MM.1S (cell line): ENCODE results near the gene TMPRSS6.

ENCODE experiments used
- DNase-seq: peaks from one replicate; pipeline ENCODE4 v3.0.0-alpha.2; 2015
- H2AFZ ChIP-seq: fragments of 300-600 bp; sonication (generic); 2 replicates; pipeline ENCODE4 v1.6.0; 2016; ENCODE audit warnings: antibody characterized with exemption, low read length
- H3F3A ChIP-seq: fragments of 300-600 bp; sonication (generic); 2 replicates; pipeline ENCODE4 v1.6.1; 2016; ENCODE audit warnings: mild to moderate bottlenecking, antibody characterized with exemption, low read length, moderate library complexity, mixed read lengths; ENCODE audit not compliant: insufficient read depth
- H3K27ac ChIP-seq: fragments of 300-600 bp; sonication (generic); 2 replicates; pipeline ENCODE4 v1.5.1; 2016; ENCODE audit warnings: mild to moderate bottlenecking, low read length
- H3K27me3 ChIP-seq: fragments of 300-600 bp; sonication (generic); replicated peaks from 2 replicates; pipeline ENCODE4 v1.6.0; 2016; ENCODE audit warnings: low read length; ENCODE audit not compliant: insufficient read depth
- H3K36me3 ChIP-seq: fragments of 300-600 bp; sonication (generic); replicated peaks from 2 replicates; pipeline ENCODE4 v1.6.1; 2016; ENCODE audit warnings: mild to moderate bottlenecking, low read length, mixed read lengths; ENCODE audit not compliant: insufficient read depth
- H3K4me1 ChIP-seq: fragments of 300-600 bp; sonication (generic); 2 replicates; pipeline ENCODE4 v1.6.1; 2016; ENCODE audit warnings: low read length, mixed read lengths
- H3K4me2 ChIP-seq: fragments of 300-600 bp; sonication (generic); 2 replicates; pipeline ENCODE4 v1.6.0; 2016; ENCODE audit warnings: low read depth, low read length
- H3K4me3 ChIP-seq: fragments of 300-600 bp; sonication (generic); 2 replicates; pipeline ENCODE4 v1.5.1; 2016; ENCODE audit warnings: low read length, mixed read lengths
- H3K79me2 ChIP-seq: fragments of 300-600 bp; sonication (generic); 2 replicates; pipeline ENCODE4 v1.6.1; 2016; ENCODE audit warnings: mixed run types, low read length, mixed read lengths
- H3K9ac ChIP-seq: fragments of 300-600 bp; sonication (generic); 2 replicates; pipeline ENCODE4 v1.6.1; 2016; ENCODE audit warnings: low read length, mixed read lengths
- H3K9me2 ChIP-seq: fragments of 300-600 bp; sonication (generic); replicated peaks from 2 replicates; pipeline ENCODE4 v1.6.1; 2016; ENCODE audit warnings: mild to moderate bottlenecking, low read length, mixed read lengths; ENCODE audit not compliant: insufficient read depth
- H3K9me3 ChIP-seq: fragments of 300-600 bp; sonication (generic); replicated peaks from 2 replicates; pipeline ENCODE4 v1.6.1; 2016; ENCODE audit warnings: mild to moderate bottlenecking, low read length, mixed read lengths; ENCODE audit not compliant: insufficient read depth
- H4K20me1 ChIP-seq: fragments of 300-600 bp; sonication (generic); 2 replicates; pipeline ENCODE4 v1.6.1; 2016; ENCODE audit warnings: mild to moderate bottlenecking, low read length, moderate library complexity, mixed read lengths; ENCODE audit not compliant: insufficient read depth
- CTCF ChIP-seq: fragments of 300-600 bp; sonication (generic); IDR thresholded peaks from 2 replicates; pipeline ENCODE4 v1.5.1; 2016; ENCODE audit warnings: antibody characterized with exemption, low read length, mixed read lengths
- EZH2 ChIP-seq: fragments of 300-600 bp; sonication (generic); optimal IDR thresholded peaks from 2 replicates; pipeline ENCODE3; 2017; ENCODE audit warnings: low read depth, mild to moderate bottlenecking, antibody characterized with exemption, low read length, mixed read lengths
- EZH2phosphoT487 ChIP-seq: fragments of 300-600 bp; sonication (generic); IDR thresholded peaks from 2 replicates; pipeline ENCODE4 v1.6.1; 2018; ENCODE audit warnings: antibody characterized with exemption, low read length

The TMPRSS6 gene

GRCh38 chr22:37018086-37018814 is 91.3 kb downstream of the TMPRSS6 start:
- no peaks in the 10 kb centered on the region for H3K27me3 ChIP-seq
- H3K4me3 ChIP-seq: peak overlapping the region; percentile 84
- H3K9me3 ChIP-seq: no peaks in the 10 kb centered on the region
- H3F3A ChIP-seq: no peaks in the 10 kb centered on the region
- no peaks in the 10 kb centered on the region for H3K9me2 ChIP-seq
- DNase-seq: no peak
- H3K36me3 ChIP-seq: no peaks in the 10 kb centered on the region
- peak overlapping the region; percentile 82; the same call in 1 of the 2 replicates for H2AFZ ChIP-seq
- no peaks in the 10 kb centered on the region for H4K20me1 ChIP-seq
- no peaks in the 10 kb centered on the region for H3K4me1 ChIP-seq
- TF ChIP-seq EZH2phosphoT487 (no peak), EZH2 (no peak), CTCF (no peak)
- peak overlapping the region; percentile 87 for H3K4me2 ChIP-seq
- H3K27ac ChIP-seq: no peak overlapping the region
- peaks cover 9% of the 10 kb centered on the region; the same call in 1 of the 2 replicates for H3K79me2 ChIP-seq
- H3K9ac ChIP-seq: no peak overlapping the region; the same call in 1 of the 2 replicates

- Histone ChIP-seq H3K27ac (no peak overlapping the region), H3K9ac (no peak overlapping the region), H3F3A (no peaks in the 10 kb centered on the region), H3K79me2 (peaks cover 9% of the 10 kb centered on the region; the same call in 1 of the 2 replicates), H3K36me3 (no peaks in the 10 kb centered on the region), H3K4me3 (no peak overlapping the region), H3K4me2 (no peak overlapping the region), H3K4me1 (no peaks in the 10 kb centered on the region), H3K9me2 (no peaks in the 10 kb centered on the region), H3K9me3 (no peaks in the 10 kb centered on the region), H4K20me1 (no peaks in the 10 kb centered on the region), H2AFZ (no peak overlapping the region), H3K27me3 (no peaks in the 10 kb centered on the region)
- no peak for DNase-seq
- TF ChIP-seq EZH2 (no peak), EZH2phosphoT487 (no peak), CTCF (no peak)
Observed at GRCh38 chr22:37017356-37017755, 92.2 kb downstream of the TMPRSS6 start.

GRCh38 chr22:37016134-37016910 is 93.2 kb downstream of the TMPRSS6 start:
- no peak overlapping the region for H3K27ac ChIP-seq
- no peaks in the 10 kb centered on the region for H3K9me3 ChIP-seq
- peaks cover 9% of the 10 kb centered on the region; the same call in 1 of the 2 replicates for H3K79me2 ChIP-seq
- no peaks in the 10 kb centered on the region for H3K4me1 ChIP-seq
- H3F3A ChIP-seq: no peaks in the 10 kb centered on the region
- no peaks in the 10 kb centered on the region for H3K27me3 ChIP-seq
- no peaks in the 10 kb centered on the region for H4K20me1 ChIP-seq
- no peak overlapping the region for H3K9ac ChIP-seq
- H3K4me3 ChIP-seq: no peak overlapping the region
- H3K4me2 ChIP-seq: no peak overlapping the region
- H3K9me2 ChIP-seq: no peaks in the 10 kb centered on the region
- DNase-seq: no peak
- TF ChIP-seq EZH2: no peak
- no peak for TF ChIP-seq EZH2phosphoT487
- TF ChIP-seq CTCF: no peak
- no peak overlapping the region for H2AFZ ChIP-seq
- no peaks in the 10 kb centered on the region for H3K36me3 ChIP-seq
